HEK293T (cell line): Measurements from ENCODE around the gene GC.

Experiments
- CTCF ChIA-PET: fragments of 350-600 bp; formaldehyde crosslinking; extraction: SDS; loops from one replicate; lab custom pipeline; 2021; ENCODE audit warnings: antibody characterized with exemption, inconsistent platforms; lab: Yijun Ruan, JAX
- POLR2A ChIA-PET: fragments of 350-600 bp; formaldehyde crosslinking; extraction: SDS; loops from one replicate; lab custom pipeline; 2020; ENCODE audit warnings: antibody characterized with exemption, inconsistent platforms; lab: Yijun Ruan, JAX
- DNase-seq: peaks from one replicate; pipeline ENCODE4 v3.0.0; 2012; ENCODE audit warnings: mixed read lengths; ENCODE audit errors: extremely low spot score
- ARNT ChIP-seq: fragments of 450-650 bp; IDR thresholded peaks from 2 replicates; pipeline ENCODE4 v1.6.1; 2017; ENCODE audit warnings: mild to moderate bottlenecking
- BHLHE40 ChIP-seq: fragments of 450-650 bp; IDR thresholded peaks from 2 replicates; pipeline ENCODE4 v1.6.1; 2016; ENCODE audit warnings: mild to moderate bottlenecking, moderate library complexity, borderline replicate concordance
- CTBP1 ChIP-seq: fragments of 450-650 bp; IDR thresholded peaks from 2 replicates; pipeline ENCODE4 v1.6.1; 2016; ENCODE audit warnings: borderline replicate concordance
- ELF4 ChIP-seq: fragments of 450-650 bp; IDR thresholded peaks from 2 replicates; pipeline ENCODE4 v1.6.1; 2017; ENCODE audit warnings: antibody characterized with exemption
- FOXA1 ChIP-seq: fragments of 450-650 bp; IDR thresholded peaks from 2 replicates; pipeline ENCODE4 v1.6.1; 2016; ENCODE audit warnings: mild to moderate bottlenecking
- FOXK2 ChIP-seq: fragments of 450-650 bp; IDR thresholded peaks from 2 replicates; pipeline ENCODE4 v1.6.1; 2016; ENCODE audit warnings: mild to moderate bottlenecking
- FOXM1 ChIP-seq: fragments of 450-650 bp; IDR thresholded peaks from 2 replicates; pipeline ENCODE4 v1.6.1; 2017; ENCODE audit warnings: mild to moderate bottlenecking, borderline replicate concordance
- HDGF ChIP-seq: fragments of 450-650 bp; IDR thresholded peaks from 2 replicates; pipeline ENCODE4 v1.6.1; 2017; ENCODE audit warnings: antibody characterized with exemption, borderline replicate concordance
- L3MBTL2 ChIP-seq: fragments of 450-650 bp; conservative IDR thresholded peaks from 2 replicates; pipeline ENCODE4 v1.6.1; 2016; ENCODE audit warnings: mild to moderate bottlenecking
- LEF1 ChIP-seq: fragments of 450-650 bp; IDR thresholded peaks from 2 replicates; pipeline ENCODE4 v1.6.1; 2017; ENCODE audit warnings: mild to moderate bottlenecking, borderline replicate concordance
- NFRKB ChIP-seq: fragments of 450-650 bp; IDR thresholded peaks from 2 replicates; pipeline ENCODE4 v1.6.1; 2016; ENCODE audit warnings: mild to moderate bottlenecking, moderate library complexity
- SP1 ChIP-seq: fragments of 450-650 bp; IDR thresholded peaks from 2 replicates; pipeline ENCODE4 v1.6.1; 2017
- SUZ12 ChIP-seq: fragments of 450-650 bp; IDR thresholded peaks from 2 replicates; pipeline ENCODE4 v1.6.1; 2016; ENCODE audit warnings: mild to moderate bottlenecking
- TARDBP ChIP-seq: fragments of 450-650 bp; IDR thresholded peaks from 2 replicates; pipeline ENCODE4 v1.6.1; 2016
- ZNF384 ChIP-seq: fragments of 450-650 bp; IDR thresholded peaks from 2 replicates; pipeline ENCODE4 v1.6.1; 2016
- TF ChIP-seq, protein P1 (sequence below): fragments of 450-650 bp; IDR thresholded peaks from 2 replicates; pipeline ENCODE4 v1.6.1; 2016

GC gene

DNA sequence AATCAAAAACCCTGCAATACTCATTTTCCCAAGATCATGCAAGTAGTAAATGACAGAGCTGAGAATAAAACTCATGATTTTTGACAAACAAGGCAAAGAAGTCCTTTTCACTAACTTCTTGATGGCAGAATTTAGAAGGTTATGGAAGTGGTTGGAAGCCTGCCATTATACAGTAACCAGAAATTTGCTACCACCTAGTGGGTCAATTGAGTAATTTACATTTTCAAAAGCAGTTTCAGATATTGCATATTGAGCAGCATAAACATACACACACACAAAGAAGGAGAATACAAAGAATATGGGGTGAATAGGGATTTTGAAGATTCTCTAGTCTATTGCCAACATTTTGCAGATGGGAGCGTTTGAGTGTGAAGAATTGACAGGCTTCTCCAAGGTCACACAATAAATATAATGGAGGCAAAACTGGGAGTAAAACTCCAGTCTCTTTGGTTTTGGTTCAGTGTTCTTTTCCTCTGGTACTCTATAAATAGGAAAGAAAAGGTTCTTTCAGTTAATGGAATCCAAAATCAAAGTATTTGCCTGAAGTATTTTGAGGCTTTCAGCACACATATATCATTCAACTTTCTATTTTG is 70.2 kb downstream of the GC start:
- no peak for TF ChIP-seq NFRKB
- no peak for TF ChIP-seq ELF4
- TF ChIP-seq L3MBTL2 = no peak
- TF ChIP-seq SUZ12 = no peak
- no peak for TF ChIP-seq FOXA1
- TF ChIP-seq SP1 = no peak
- TF ChIP-seq FOXM1 = no peak
- no peak for TF ChIP-seq ZNF384
- no peak for TF ChIP-seq LEF1
- TF ChIP-seq FOXK2 = no peak
- no peak for TF ChIP-seq TARDBP
- no peak for TF ChIP-seq BHLHE40
- TF ChIP-seq HDGF = no peak
- TF ChIP-seq, protein P1, sequence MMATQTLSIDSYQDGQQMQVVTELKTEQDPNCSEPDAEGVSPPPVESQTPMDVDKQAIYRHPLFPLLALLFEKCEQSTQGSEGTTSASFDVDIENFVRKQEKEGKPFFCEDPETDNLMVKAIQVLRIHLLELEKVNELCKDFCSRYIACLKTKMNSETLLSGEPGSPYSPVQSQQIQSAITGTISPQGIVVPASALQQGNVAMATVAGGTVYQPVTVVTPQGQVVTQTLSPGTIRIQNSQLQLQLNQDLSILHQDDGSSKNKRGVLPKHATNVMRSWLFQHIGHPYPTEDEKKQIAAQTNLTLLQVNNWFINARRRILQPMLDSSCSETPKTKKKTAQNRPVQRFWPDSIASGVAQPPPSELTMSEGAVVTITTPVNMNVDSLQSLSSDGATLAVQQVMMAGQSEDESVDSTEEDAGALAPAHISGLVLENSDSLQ = no peak
- TF ChIP-seq CTBP1 = no peak
- DNase-seq = peak; percentile 13
- ChIA-PET CTCF (interaction anchor here (0.6 kb wide), 1 partner anchor 1425 kb away, joined by 3 read pairs; no protein-coding TSS in a partner anchor), POLR2A (no interaction called here)

DNA sequence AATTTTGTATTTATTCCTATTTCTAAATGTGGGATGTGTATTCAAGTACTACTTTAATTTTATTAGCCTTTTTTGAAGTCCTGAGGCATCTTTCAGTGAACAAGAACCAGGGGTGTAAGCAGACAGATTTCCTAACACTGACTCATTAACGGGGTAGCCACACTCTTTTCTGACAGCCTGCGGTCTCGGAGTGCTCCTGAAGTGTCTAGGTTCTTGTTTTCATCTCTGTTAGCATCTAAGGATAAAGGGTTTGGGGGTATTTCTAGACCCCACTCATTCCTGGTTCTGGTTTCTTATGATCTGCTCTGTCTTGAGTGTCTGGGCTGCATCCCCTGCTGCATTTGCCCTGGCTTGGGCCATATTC is 71.9 kb downstream of the GC start:
- CTCF ChIA-PET = interaction anchor here (0.6 to 1.3 kb wide), 2 partner anchors 442 to 1060 kb away, joined by 3 to 5 read pairs; no protein-coding TSS in a partner anchor
- POLR2A ChIA-PET = no interaction called here
- DNase-seq = no peak

DNA sequence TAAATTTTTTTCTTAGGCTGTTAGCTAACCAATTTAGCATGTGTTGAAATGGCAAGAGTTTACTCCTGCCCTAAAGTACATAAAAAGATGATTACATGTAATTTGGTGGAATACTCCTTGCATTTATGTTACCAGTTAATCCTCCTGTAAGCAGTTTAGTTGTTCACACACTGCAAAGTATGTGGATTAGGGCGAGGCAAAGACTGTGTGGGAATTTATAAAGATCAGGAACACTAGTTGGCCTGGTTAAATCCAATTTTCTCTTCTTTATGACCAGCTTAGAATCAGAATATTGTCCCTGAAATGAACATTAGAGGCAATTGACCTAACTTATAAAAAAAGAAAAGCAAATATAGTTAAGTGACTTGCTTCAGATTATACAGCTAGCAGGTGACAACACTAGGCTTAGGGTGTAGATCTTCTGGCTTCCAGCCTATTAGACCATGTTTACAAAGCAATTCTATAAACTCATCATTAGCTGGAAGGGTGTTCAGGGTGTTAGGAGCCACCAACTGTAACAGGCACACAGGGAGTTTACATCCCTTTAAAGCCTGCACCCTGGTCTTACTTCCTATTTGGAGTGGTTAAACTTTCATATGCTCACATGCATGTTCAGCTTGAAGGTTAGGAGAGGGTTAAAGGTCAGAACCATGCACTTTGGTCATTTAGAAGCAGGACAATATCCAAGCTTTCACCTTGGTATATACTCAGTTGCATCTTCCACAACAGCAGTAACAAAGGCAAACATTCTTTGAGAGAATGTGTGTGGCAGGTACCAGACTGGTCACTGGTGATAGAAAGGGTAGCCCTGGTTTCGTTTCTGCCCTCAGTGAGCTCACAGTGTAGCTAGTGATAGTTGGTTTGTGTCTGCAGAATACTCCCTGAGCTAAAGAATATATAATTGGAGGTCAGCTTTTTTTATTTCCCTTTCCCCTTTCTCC is 72.6 kb downstream of the GC start:
- no peak for DNase-seq
- CTCF ChIA-PET = interaction anchor here (0.6 to 1.6 kb wide), 4 partner anchors 441 to 1120 kb away, joined by 3 to 6 read pairs (median 4); no protein-coding TSS in a partner anchor
- TF ChIP-seq ELF4 = no peak
- POLR2A ChIA-PET = no interaction called here

More for the DNA sequence above, 71.9 kb downstream of the GC start:
- TF ChIP-seq, protein P1 = no peak
- no peak for TF ChIP-seq ELF4

DNA sequence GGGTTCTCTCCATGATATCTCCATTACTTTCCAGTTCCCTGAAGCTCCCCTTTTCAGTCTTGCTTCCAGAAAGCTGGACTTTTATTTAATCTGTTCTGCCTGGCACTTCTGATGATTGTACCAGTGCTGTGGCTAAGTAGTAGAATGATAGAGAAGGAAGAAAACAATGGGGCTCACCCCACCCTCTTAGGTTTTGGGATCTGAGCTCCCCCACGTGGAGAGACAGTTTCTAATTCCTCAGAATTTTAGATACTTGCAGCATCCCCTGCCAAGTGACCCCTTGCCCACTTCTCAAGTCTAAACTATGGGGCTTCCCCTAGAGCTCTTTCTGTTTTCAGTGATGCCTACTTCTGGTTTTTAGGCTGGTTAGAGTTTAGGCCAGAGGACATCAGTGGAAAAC is 73.9 kb downstream of the GC start:
- DNase-seq = no peak
- TF ChIP-seq SP1 (no peak), LEF1 (no peak), TARDBP (no peak), ARNT (no peak), NFRKB (no peak), FOXA1 (no peak), FOXM1 (no peak), ZNF384 (no peak), L3MBTL2 (no peak), BHLHE40 (no peak), FOXK2 (no peak), SUZ12 (no peak), ELF4 (no peak), HDGF (no peak), CTBP1 (no peak)
- TF ChIP-seq, protein P1 = no peak
- ChIA-PET CTCF (interaction anchor here (1.1 to 1.6 kb wide), 2 partner anchors 439 to 1119 kb away, joined by 3 to 6 read pairs; no protein-coding TSS in a partner anchor), POLR2A (no interaction called here)

DNA sequence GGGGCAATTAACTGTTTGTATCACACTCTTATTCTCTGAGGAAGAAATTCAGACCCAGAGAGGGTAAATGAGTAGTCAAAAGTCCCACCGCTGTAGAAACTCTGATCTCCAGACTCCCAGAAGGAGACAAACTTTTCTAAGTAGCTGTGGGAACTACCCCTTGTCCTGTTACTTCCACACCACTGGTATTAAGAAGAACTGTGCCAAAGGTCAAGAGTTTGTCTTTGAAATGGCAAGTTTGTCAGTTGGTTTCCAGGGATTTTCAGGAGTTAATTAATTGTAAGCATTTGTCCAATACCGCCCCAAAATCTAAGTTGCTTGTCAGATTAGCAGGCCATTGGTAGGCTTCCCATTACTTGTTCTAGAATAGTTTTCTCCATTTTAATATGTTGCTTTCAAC is 85.7 kb downstream of the GC start:
- ChIA-PET POLR2A (no interaction called here), CTCF (no interaction called here)
- TF ChIP-seq FOXA1 (no peak), ELF4 (no peak), TARDBP (no peak), CTBP1 (no peak)
- DNase-seq = no peak

DNA sequence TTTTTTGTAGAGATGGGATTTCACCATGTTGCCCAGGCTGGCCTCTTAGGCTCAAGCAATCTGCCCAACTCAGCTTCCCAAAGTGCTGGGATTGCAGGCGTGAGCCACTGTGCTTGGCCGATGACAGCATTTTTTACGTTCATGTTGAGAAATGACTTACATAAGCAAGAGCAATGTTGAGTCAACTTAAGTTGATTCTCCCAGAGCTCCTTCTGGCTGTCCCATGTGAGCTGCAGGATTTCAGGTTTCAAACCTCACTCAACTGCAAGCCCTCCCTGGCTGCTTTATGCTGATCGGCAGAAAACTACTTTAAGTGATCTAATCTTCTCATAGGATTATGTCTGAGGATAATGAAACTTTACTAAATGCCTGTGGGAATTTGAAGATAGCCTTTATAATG is 86.8 kb downstream of the GC start:
- ChIA-PET CTCF (no interaction called here), POLR2A (no interaction called here)

DNA sequence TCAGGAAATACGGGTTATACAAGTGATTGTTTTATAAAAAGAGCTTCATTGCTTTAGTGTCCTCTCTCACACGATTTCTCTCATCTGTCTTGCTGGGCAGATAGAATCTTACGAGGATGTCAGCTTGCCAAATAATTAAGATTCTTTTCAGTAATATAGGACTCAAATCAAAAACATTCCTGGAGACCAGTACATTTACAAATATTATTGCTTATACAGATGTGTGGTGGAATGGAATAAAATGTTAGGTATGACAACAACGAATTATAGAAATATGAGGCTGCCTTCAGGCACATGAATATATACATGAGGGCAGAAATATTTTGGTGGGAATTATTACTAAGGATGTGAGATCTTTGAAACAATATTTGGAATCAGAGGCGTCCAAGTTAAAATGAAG is 88.9 kb downstream of the GC start:
- DNase-seq = no peak
- ChIA-PET CTCF (no interaction called here), POLR2A (no interaction called here)
- TF ChIP-seq HDGF (no peak), BHLHE40 (no peak), L3MBTL2 (no peak), ZNF384 (no peak), FOXA1 (no peak)

More for the DNA sequence above, 86.8 kb downstream of the GC start:
- TF ChIP-seq SP1 (no peak), ARNT (no peak), HDGF (no peak)
- DNase-seq = no peak
